Stimulated activated CD4-positive, alpha-beta T cell treated with anti-CD3 and anti-CD28 coated beads, Interleukin-2, amount 100 ng/mL, for 48 hours (primary cell): ENCODE data around the gene CBFA2T3.

Experiments used
- DNase-seq, 2 donors: peaks; one replicate each; pipeline ENCODE4 v3.0.0-alpha.2; 2020

CBFA2T3 gene

DNA sequence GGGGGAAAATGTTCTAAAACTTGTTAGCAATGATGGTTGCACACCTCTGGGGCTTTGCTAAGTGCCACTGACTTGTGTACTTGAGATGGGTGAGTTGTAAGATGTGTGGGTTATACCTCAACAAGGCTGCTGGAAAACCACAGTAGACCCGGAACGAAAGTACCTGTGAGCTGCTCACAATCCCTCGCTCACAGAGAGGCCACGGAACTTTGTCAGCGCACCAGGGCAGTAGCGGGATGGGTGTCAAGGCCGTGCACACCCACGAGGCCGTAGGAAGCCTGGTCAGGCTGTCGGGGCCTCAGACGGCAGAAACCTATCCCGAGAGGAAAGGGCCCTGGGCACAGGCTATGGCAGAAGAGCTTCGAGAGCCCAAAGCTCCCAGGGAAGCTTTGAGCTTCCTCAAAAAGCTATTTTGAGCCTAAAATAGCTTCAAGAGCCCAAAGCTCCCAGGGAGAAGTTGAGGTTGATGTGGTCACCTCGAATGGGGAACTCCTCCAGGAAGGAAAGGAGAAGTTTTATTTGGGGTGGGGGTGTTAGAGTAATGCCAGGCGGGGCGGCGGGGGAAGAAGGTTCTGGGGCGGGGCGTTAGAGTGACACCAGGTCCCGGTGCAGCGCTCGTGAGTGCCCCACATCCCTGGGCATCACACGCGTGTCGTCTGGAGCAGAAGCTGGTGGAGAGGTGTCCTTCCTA lies 19.0 kb downstream of the CBFA2T3 start:
- DNase-seq = no peak

GRCh38 chr16:88957433-88957767 lies 19.6 kb downstream of the CBFA2T3 start:
- DNase-seq = no peak

DNA sequence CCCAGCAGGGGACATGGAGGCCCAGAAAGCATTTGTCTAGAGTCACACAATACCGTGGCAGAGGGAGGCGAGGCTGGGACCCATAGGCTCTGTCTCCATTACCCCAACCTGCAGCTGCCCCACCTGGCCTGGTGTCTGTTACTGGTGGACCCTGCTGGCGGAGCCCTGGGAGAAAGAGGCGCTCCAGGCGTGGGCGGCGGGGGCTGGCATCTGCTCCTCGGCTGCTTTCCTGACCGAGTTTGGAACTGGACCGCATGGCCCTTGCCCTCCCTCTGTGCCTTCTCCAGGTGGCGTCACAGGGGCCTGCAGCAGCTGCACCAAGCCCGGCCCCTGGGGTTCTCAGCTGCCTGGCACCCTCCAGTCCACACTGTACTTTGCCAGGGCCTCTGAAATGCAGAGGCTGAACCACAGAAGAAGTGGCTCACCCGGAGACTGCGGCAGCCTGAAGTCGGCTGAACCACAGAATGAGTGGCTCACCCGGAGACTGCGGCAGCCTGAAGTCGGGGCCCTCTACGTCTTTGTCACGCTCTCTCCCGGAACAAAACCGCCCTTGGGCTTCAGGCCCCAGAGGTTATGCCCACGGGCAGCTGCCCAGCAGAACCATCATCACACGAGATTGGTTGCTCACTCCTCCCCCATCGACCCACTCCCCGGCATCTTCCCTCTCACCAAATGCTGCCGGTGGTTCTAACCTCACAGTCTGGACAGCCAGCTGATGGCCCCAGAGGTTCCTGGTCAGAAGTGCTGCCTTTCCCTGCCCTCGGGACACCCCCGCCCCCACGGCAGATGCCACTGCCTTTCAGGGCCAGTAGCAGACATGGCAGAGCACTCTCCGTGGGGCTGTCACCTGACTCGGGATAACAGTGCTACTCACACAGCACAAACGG lies 20.2 kb downstream of the CBFA2T3 start:
- DNase-seq = no peak

GRCh38 chr16:88955906-88956305 lies 21.1 kb downstream of the CBFA2T3 start:
- no peak for DNase-seq

DNA sequence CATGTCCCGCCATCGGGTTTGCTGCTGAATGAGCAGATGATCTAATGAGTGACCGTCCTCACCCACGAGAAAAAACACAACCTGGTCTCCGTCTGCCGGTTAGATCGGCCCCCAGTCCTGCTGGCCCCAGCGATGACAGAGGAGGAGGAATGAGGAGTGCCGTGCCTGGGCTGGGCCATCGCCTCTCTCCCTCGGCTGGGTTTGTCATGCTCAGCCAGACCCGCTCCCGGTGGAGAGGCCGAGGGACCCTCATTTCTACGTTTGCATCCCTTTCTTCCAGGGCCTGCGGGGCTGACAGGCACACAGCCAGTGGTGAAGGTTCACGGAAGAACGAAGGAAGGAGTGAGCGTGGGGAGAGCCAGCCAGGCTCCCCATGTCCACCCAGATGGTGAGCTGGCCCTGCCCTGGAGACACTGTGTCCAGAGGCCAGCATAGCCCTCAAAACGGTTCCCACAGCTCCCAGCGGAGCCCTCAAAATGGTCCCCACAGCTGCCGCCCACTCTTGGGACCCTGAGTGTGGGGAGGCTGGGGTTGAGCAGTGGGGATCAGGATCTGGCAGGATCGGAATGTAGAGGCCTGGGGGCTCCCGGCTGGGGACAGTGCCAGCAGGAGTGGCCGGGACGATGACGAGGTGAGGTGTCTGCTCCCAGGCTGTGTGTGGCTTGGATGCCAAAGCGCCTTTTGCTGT lies 23.9 kb downstream of the CBFA2T3 start:
- no peak for DNase-seq

DNA sequence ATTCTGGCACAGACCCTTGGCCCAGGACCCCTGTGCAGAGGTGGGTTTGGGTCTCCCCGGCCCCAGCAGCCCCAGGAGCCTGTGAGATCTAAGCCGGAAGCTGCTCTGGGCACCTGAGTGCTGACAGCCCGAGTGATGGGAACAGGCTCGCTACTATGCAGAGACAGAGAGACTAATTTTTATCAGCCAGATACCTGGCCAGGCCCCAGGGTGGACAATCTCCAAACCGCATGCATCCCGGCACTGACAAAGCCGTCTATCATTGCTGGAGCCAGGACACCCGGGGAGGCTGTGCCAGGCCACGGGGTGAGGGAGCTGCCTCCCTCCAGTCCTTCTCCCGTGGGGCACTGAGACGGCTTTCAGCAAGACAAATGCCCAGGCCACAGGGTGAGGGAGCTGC lies 25.0 kb downstream of the CBFA2T3 start:
- DNase-seq = no peak

- no peak for DNase-seq
Observed at GRCh38 chr16:88951501-88951900, 25.5 kb downstream of the CBFA2T3 start.

DNA sequence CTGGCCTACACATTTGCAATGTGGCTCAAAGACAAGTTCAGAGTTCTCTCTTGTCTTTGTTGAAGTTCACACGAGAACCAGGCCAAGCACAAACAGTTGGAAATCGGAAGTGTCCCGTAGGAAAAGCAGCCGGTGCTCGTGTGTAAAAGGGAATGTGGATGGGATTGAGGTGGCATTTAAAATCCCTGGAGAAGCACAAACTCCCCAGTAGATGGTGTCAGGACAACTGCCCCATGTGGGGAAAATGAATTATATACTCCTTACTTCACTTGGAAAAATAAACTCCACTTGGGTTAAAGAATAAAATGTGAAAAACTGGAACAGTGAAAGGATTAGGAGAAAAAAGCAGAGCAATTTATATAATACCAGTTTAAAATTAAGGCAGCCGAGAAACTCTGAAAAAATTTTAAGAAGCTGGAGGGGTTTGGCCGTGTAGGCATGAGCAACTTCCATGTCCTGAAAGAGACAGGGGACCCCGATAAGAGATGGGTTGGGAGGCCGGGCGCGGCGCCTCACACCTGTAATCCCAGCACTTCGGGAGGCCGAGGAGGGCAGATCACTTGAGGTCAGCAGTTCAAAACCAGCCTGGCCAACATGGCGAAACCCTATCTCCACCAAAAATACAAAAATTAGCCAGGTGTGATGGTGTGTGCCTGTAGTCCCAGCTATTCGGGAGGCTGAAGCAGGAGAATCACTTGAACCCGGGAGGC lies 28.1 kb downstream of the CBFA2T3 start:
- no peak for DNase-seq

DNA sequence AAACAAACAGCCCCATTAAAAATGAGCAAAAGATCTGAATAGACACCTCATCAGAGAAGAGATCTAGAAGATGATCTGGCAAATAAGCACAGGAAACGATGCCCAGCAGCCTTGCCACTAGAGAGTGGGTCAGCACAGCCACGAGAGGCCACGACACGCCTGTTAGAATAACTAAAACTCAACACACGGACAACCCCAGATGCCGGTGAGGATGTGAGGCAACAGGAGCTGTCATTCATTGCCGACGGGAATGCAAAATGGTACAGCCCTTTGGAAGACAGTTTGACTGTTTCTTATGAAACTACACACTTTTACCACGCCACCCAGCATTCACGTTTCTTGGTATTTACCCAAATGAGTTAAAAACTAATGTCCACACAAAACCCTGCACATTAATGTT lies 31.5 kb downstream of the CBFA2T3 start:
- no peak for DNase-seq

- DNase-seq = no peak
Observed at GRCh38 chr16:88943741-88944140, 33.3 kb downstream of the CBFA2T3 start.

- DNase-seq = no peak
Observed at GRCh38 chr16:88943131-88943664, 33.8 kb downstream of the CBFA2T3 start.

GRCh38 chr16:88941913-88942909 lies 34.8 kb downstream of the CBFA2T3 start:
- peak; percentile 47 to 70 for DNase-seq

DNA sequence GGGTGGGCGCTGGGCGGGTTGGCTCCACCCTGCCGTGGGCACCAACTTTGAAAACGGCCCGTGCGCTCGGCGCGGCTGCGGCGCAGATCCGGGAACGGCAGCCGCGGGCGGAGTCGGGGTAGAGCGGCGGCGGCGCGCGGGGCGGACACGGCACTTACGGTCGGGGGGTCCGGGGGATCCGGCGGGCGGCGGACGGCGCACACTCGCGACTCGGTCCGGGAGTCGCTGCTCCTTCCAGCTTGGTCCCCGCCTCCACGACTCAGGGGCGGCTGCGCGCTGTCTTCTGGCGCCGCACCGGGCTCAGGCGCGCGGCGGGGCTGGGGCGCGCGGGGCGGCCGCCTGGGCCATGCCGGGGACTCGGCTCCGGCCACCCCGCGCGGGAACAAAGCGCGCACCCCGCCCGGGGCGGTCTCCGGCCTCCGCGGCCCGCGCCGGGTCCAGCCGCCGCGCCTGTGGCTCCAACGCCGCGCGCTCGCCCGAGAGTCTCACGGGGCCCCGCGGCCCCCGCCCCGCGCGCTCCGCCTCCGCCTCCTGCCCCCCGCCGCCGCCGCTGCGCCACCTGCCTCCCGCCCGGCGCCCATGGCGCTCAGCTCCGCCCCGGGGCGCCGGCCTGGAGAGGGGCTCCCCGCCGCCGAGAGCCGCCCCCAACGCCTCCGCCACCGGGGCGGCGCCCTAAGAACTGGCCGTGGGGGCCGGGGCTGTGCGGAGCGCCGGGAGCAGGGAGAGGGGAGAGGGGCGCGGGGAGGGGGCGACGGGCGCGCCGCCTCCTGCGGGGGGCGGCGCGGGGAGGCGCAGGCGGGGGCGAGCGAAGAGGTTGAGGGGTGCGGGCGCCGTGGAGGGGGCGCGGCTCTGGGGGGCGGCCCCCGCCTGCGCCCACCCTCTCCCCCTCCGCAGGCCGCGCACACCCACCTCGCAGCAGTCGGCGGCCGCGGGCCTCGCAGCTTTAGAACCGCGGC lies 35.9 kb downstream of the CBFA2T3 start:
- DNase-seq = no peak

GRCh38 chr16:88939972-88940861 lies 36.8 kb downstream of the CBFA2T3 start:
- DNase-seq = no peak

DNA sequence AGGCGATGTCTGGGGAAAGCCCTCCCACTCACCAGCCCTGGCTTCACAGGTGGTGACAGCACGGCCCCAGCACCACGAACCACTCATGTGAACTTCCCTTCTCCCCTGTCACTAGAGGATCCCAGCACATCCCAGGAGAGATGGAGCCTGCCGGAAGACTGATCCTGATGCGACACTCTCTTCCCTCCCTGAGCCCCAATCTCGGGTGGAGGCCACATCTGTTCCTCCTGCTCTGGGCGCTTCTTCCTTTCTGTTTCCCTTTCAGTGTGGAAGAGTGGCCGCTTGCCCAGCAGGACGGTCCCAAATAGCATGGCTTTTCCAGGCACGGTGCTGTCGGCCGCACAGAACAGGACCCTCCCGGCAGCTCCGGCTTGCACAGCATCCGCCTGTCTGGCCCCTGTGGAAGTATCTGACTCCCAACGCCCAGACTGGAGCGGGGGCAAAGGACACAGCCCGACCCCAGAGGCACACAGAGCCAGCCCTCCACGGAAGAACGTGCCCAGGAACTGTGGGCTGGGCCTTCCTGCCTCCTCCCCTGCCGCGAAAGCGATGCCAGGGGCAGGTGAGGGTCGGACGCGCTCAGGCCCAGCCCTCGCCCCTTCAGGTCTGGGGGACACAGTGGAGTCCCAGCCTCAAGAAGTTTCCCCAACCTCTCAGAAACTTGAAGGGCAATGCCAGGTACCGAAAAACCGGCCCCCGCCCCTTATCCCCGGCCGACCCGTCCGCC lies 37.6 kb downstream of the CBFA2T3 start:
- DNase-seq = no peak

DNA sequence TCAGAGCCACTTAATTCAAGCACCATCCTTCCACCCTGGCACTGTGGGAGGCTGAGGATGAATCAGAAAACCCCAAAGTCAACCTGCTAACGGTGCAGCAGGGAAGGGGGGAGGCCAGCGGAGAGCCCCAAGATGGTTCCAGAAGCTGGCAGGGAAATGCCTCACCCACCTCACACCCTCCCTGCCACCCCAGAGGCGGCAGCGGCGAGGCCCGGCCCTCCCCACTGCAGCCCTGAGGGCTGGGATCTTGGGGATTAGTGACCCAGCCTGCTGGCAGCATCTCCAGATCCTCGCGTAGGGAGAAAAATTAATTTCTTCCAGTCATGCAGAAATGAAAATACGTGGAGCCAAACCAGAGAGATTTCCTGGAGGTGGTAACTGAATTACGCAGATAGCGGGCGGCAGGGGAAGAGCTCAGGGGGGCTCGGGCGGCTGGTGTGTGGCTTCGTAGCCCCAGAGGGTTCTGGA lies 38.2 kb downstream of the CBFA2T3 start:
- DNase-seq = no peak

GRCh38 chr16:88938119-88938776 lies 38.8 kb downstream of the CBFA2T3 start:
- no peak for DNase-seq

GRCh38 chr16:88937206-88937621 lies 39.8 kb downstream of the CBFA2T3 start:
- DNase-seq = no peak
